H1 (cell line): ENCODE data around the gene GSE1.

Experiments
- CTCF ChIP-seq, 3 experiments: IDR thresholded peaks; 1 replicate in 2 of 3; 2 replicates in 1 of 3; pipeline versions ENCODE4 v1.5.1 to v1.6.1; 2011; ENCODE audit warnings: low read length in 3 of 3, mild to moderate bottlenecking in 3 of 3, inconsistent platforms in 2 of 3, low read depth in 1 of 3, moderate library complexity in 1 of 3; ENCODE audit not compliant: insufficient read depth in 1 of 3; ENCODE audit errors: control extremely low read depth in 1 of 3
- EP300 ChIP-seq, 2 experiments: IDR thresholded peaks; 1 replicate in 1 of 2; 2 replicates in 1 of 2; pipeline ENCODE4 v1.6.1; 2011 to 2012; ENCODE audit warnings: low read depth in 2 of 2, low read length in 2 of 2, mild to moderate bottlenecking in 2 of 2, borderline replicate concordance in 1 of 2, inconsistent platforms in 1 of 2, moderate library complexity in 1 of 2
- EZH2 ChIP-seq: fragments of 200-600 bp; sonication (generic); IDR thresholded peaks from 2 replicates; pipeline ENCODE4 v1.7.1; 2012; ENCODE audit warnings: low read depth, mild to moderate bottlenecking, moderate library complexity, low read length, inconsistent platforms; ENCODE audit not compliant: severe bottlenecking
- POLR2AphosphoS5 ChIP-seq: IDR thresholded peaks from 2 replicates; pipeline ENCODE4 v1.6.1; 2011; ENCODE audit warnings: low read depth, low read length
- RFX5 ChIP-seq: IDR thresholded peaks from 2 replicates; pipeline ENCODE4 v1.6.1; 2011; ENCODE audit warnings: low read depth, low read length, improper control_type of control experiment, borderline replicate concordance

- TF ChIP-seq RFX5: no peak
- TF ChIP-seq CTCF (IDR thresholded peaks at IDR 0.05; ENCODE audit: control extremely low read depth in 1 of 3, insufficient read depth in 1 of 3, low read depth in 1 of 3, low read length in 3 of 3): no peak
- TF ChIP-seq EP300 (IDR thresholded peaks at IDR 0.05; ENCODE audit: borderline replicate concordance in 1 of 2, low read depth in 2 of 2, low read length in 2 of 2): no peak
- no peak for TF ChIP-seq POLR2AphosphoS5
- TF ChIP-seq EZH2: no peak
Measured at GRCh38 chr16:85574672-85575475, 38.2 kb upstream of the GSE1 start.
